ENCODE data around the gene ASIC1. TPM values are rescaled to one million over a fixed set of nuclear protein-coding genes. Genes with fewer than 3 reads are reported as not detected.

Gene ASIC1
- total and polyA plus RNA-seq, 2 of the 13 experiments (the other 11 are each of a cell fraction or from before 2014, with no cell fraction given): 0.44 to 1.5 TPM

DNA sequence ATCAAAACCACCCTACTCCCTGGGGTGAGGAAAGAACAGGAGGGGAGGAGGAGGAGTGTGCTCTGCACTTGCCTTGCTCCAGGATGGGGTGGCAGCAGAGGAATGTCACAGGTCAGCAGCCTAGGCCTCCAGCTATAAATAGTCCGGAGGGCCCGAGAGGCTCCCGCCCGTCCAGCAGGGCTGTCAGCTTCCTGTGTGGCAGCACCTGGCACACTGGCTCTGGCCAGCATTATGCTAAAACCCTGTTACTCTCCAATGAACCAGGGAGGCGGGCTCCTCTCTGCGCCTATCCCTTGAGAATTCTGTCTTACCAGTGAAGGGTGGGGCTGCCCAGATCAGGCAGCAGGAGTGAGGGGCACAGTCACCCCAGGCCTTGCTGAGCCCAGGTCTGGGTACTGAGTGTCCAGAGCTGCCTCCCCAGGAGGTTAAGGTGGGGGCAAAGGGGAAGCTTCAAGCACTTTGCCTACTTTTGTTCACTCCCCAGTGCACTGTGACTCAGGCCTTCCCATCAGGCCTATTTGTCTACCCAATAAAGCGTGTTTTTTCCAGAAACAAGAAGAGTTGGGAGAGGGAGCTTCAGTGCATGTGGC lies 53.5 kb downstream of the ASIC1 start (continued):
- TF ChIP-seq, protein P1, sequence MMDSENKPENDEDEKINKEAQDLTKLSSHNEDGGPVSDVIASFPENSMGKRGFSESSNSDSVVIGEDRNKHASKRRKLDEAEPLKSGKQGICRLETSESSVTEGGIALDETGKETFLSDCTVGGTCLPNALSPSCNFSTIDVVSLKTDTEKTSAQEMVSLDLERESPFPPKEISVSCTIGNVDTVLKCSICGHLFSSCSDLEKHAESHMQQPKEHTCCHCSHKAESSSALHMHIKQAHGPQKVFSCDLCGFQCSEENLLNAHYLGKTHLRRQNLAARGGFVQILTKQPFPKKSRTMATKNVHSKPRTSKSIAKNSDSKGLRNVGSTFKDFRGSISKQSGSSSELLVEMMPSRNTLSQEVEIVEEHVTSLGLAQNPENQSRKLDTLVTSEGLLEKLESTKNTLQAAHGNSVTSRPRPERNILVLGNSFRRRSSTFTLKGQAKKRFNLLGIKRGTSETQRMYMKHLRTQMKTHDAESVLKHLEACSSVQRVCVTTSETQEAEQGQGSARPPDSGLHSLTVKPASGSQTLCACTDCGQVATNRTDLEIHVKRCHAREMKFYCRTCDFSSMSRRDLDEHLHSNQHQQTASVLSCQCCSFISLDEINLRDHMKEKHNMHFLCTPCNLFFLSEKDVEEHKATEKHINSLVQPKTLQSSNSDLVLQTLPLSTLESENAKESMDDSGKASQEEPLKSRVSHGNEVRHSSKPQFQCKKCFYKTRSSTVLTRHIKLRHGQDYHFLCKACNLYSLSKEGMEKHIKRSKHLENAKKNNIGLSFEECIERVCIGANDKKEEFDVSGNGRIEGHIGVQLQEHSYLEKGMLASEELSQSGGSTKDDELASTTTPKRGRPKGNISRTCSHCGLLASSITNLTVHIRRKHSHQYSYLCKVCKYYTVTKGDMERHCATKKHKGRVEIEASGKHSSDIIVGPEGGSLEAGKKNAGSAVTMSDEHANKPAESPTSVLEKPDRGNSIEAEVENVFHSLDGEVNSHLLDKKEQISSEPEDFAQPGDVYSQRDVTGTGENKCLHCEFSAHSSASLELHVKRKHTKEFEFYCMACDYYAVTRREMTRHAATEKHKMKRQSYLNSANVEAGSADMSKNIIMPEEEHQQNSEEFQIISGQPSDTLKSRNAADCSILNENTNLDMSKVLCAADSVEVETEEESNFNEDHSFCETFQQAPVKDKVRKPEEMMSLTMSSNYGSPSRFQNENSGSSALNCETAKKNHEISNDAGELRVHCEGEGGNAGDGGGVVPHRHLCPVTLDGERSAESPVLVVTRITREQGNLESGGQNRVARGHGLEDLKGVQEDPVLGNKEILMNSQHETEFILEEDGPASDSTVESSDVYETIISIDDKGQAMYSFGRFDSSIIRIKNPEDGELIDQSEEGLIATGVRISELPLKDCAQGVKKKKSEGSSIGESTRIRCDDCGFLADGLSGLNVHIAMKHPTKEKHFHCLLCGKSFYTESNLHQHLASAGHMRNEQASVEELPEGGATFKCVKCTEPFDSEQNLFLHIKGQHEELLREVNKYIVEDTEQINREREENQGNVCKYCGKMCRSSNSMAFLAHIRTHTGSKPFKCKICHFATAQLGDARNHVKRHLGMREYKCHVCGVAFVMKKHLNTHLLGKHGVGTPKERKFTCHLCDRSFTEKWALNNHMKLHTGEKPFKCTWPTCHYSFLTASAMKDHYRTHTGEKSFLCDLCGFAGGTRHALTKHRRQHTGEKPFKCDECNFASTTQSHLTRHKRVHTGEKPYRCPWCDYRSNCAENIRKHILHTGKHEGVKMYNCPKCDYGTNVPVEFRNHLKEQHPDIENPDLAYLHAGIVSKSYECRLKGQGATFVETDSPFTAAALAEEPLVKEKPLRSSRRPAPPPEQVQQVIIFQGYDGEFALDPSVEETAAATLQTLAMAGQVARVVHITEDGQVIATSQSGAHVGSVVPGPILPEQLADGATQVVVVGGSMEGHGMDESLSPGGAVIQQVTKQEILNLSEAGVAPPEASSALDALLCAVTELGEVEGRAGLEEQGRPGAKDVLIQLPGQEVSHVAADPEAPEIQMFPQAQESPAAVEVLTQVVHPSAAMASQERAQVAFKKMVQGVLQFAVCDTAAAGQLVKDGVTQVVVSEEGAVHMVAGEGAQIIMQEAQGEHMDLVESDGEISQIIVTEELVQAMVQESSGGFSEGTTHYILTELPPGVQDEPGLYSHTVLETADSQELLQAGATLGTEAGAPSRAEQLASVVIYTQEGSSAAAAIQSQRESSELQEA (CRISPR knock-in tag; IDR thresholded peaks at IDR 0.05; ENCODE audit: not compliant biosample characterization): no peak
- no peak for TF ChIP-seq RARG (CRISPR knock-in tag; IDR thresholded peaks at IDR 0.05; ENCODE audit: low read depth)
- no peak for TF ChIP-seq ZNF354B (CRISPR knock-in tag; IDR thresholded peaks at IDR 0.05)
- TF ChIP-seq AGO2 (optimal IDR thresholded peaks at IDR 0.05; ENCODE audit: low read depth, low read length): no peak
- TF ChIP-seq FOXO1 (CRISPR knock-in tag; IDR thresholded peaks at IDR 0.05): no peak; the same call in 1 of the 2 replicates
- TF ChIP-seq, protein P2, sequence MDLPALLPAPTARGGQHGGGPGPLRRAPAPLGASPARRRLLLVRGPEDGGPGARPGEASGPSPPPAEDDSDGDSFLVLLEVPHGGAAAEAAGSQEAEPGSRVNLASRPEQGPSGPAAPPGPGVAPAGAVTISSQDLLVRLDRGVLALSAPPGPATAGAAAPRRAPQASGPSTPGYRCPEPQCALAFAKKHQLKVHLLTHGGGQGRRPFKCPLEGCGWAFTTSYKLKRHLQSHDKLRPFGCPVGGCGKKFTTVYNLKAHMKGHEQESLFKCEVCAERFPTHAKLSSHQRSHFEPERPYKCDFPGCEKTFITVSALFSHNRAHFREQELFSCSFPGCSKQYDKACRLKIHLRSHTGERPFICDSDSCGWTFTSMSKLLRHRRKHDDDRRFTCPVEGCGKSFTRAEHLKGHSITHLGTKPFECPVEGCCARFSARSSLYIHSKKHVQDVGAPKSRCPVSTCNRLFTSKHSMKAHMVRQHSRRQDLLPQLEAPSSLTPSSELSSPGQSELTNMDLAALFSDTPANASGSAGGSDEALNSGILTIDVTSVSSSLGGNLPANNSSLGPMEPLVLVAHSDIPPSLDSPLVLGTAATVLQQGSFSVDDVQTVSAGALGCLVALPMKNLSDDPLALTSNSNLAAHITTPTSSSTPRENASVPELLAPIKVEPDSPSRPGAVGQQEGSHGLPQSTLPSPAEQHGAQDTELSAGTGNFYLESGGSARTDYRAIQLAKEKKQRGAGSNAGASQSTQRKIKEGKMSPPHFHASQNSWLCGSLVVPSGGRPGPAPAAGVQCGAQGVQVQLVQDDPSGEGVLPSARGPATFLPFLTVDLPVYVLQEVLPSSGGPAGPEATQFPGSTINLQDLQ (CRISPR knock-in tag; IDR thresholded peaks at IDR 0.05): no peak
- TF ChIP-seq ZNF703 (CRISPR knock-in tag; IDR thresholded peaks at IDR 0.05; ENCODE audit: borderline replicate concordance): no peak
- no peak for TF ChIP-seq NFRKB (IDR thresholded peaks at IDR 0.05)
- peak; percentile 55; the same call in 1 of the 2 replicates for TF ChIP-seq ETV5 (CRISPR knock-in tag; IDR thresholded peaks at IDR 0.05; ENCODE audit: borderline replicate concordance)
- TF ChIP-seq ZNF614 (CRISPR knock-in tag; IDR thresholded peaks at IDR 0.05; ENCODE audit: borderline replicate concordance): no peak; the same call in 1 of the 2 replicates
- TF ChIP-seq NR2C2 (CRISPR knock-in tag; IDR thresholded peaks at IDR 0.05; ENCODE audit: borderline replicate concordance): no peak
- no peak for TF ChIP-seq RFXAP (CRISPR knock-in tag; IDR thresholded peaks at IDR 0.05; ENCODE audit: borderline replicate concordance)
- TF ChIP-seq, protein P3, sequence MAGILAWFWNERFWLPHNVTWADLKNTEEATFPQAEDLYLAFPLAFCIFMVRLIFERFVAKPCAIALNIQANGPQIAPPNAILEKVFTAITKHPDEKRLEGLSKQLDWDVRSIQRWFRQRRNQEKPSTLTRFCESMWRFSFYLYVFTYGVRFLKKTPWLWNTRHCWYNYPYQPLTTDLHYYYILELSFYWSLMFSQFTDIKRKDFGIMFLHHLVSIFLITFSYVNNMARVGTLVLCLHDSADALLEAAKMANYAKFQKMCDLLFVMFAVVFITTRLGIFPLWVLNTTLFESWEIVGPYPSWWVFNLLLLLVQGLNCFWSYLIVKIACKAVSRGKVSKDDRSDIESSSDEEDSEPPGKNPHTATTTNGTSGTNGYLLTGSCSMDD (CRISPR knock-in tag; IDR thresholded peaks at IDR 0.05): no peak
- TF ChIP-seq ZNF788 (CRISPR knock-in tag; IDR thresholded peaks at IDR 0.05; ENCODE audit: borderline replicate concordance): no peak; the same call in 1 of the 2 replicates
- no peak for TF ChIP-seq HNF4G (IDR thresholded peaks at IDR 0.05; ENCODE audit: borderline replicate concordance, low read depth, low read length)
- no peak for TF ChIP-seq HNF4G (CRISPR knock-in tag; IDR thresholded peaks at IDR 0.05; ENCODE audit: borderline replicate concordance, low read depth)
- no peak for TF ChIP-seq ZNF570 (CRISPR knock-in tag; IDR thresholded peaks at IDR 0.05; ENCODE audit: borderline replicate concordance)
- no peak for TF ChIP-seq MYC (CRISPR knock-in tag; IDR thresholded peaks at IDR 0.05; ENCODE audit: borderline replicate concordance)
- no peak for TF ChIP-seq ZNF557 (CRISPR knock-in tag; IDR thresholded peaks at IDR 0.05)

Measured in HepG2 (cell line).